ENCODE results near the gene PMP22.
"Not testable (repeated sequence)": the region's sequence is repeated elsewhere in the genome, so short reads cannot be mapped to it uniquely, and the experiment has no call there.

PMP22 gene

GRCh38 chr17:15247891-15248529 lies 17.1 kb downstream of the PMP22 start:
- Mint-ChIP-seq H3K27ac (no peak overlapping the region), H3K36me3 (no peaks in the 10 kb centered on the region), H3K4me3 (no peak overlapping the region)

DNA sequence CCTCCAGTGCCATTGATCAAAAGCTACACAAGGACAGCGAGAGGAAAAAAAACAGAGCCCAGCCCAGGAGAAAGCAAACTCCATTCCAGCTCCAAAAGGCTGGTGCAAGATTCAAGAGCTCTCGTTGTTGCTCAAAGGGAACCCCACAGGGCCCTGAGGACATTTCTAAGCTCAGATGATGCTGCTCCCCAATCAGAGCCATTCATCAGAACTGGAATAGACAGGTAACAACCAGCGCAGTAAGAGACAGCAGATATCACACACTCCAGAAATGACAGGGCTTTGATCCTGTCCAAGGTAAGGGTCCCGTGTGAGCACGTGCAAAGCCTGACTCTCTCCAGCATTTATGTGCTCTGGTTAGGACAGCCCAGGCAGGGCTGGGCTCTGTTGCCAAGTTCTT lies 20.1 kb downstream of the PMP22 start:
- DNase-seq (ENCODE audit: low spot score in 2 of 2) (no peak), ATAC-seq (no peak)
- H3K4me1 Mint-ChIP-seq, result peaks cover 6% of the 10 kb centered on the region
- no peak overlapping the region for H3K27ac Mint-ChIP-seq
- H3K4me3 Mint-ChIP-seq, result no peak overlapping the region
- no peaks in the 10 kb centered on the region for H3K9me3 Mint-ChIP-seq
- H3K36me3 Mint-ChIP-seq, result no peaks in the 10 kb centered on the region

More at GRCh38 chr17:15247891-15248529, 17.1 kb downstream of the PMP22 start:
- Mint-ChIP-seq H3K4me1 (peaks cover 6% of the 10 kb centered on the region), H3K9me3 (no peaks in the 10 kb centered on the region)
- no peak for DNase-seq (ENCODE audit: low spot score in 2 of 2)
- ATAC-seq, result no peak

- Mint-ChIP-seq H3K36me3 (no peaks in the 10 kb centered on the region), H3K4me3 (no peak overlapping the region), H3K9me3 (no peaks in the 10 kb centered on the region)
Observed at GRCh38 chr17:15240644-15241043, 24.5 kb downstream of the PMP22 start.

GRCh38 chr17:15239491-15239890 lies 25.6 kb downstream of the PMP22 start:
- Mint-ChIP-seq H3K4me1 (no peaks in the 10 kb centered on the region), H3K27ac (no peak overlapping the region), H3K4me3 (no peak overlapping the region), H3K9me3 (no peaks in the 10 kb centered on the region), H3K36me3 (no peaks in the 10 kb centered on the region)
- no peak for ATAC-seq
- no peak for DNase-seq (ENCODE audit: low spot score in 2 of 2)

More at GRCh38 chr17:15240644-15241043, 24.5 kb downstream of the PMP22 start:
- Mint-ChIP-seq H3K27ac (no peak overlapping the region), H3K4me1 (no peaks in the 10 kb centered on the region)
- ATAC-seq (no peak), DNase-seq (ENCODE audit: low spot score in 2 of 2) (no peak)

- no peak overlapping the region for H3K27ac Mint-ChIP-seq
- H3K4me3 Mint-ChIP-seq, result no peak overlapping the region
- no peaks in the 10 kb centered on the region for H3K36me3 Mint-ChIP-seq
- ATAC-seq, result no peak
- no peaks in the 10 kb centered on the region for H3K9me3 Mint-ChIP-seq
- no peaks in the 10 kb centered on the region for H3K4me1 Mint-ChIP-seq
- DNase-seq (ENCODE audit: low spot score in 2 of 2), result no peak
Observed at GRCh38 chr17:15238676-15239422, 26.3 kb downstream of the PMP22 start.

DNA sequence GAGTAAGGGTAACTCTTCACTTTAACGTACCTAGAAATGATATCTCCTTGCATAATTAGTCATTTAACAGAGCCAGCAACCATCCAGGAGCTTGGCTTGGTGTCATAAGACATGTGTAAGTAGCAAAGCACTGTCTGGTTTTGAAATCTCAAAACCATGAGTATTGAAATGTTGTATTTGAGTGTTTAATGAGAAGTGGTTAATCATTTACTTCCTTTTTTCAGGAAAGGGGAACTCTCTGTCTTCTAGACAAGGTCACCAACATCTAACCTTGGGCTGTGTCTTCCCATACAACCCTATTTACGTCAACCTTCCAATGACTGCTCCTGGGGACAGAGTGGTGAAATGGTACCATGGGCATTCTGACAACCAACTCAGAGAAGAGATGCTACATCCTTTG lies 27.1 kb downstream of the PMP22 start:
- no peak for DNase-seq (ENCODE audit: low spot score in 2 of 2)
- Mint-ChIP-seq H3K36me3 (no peaks in the 10 kb centered on the region), H3K9me3 (no peaks in the 10 kb centered on the region), H3K27ac (no peak overlapping the region), H3K4me3 (no peak overlapping the region), H3K4me1 (no peaks in the 10 kb centered on the region)
- no peak for ATAC-seq

- Mint-ChIP-seq H3K4me3 (no peak overlapping the region), H3K4me1 (no peaks in the 10 kb centered on the region), H3K27ac (no peak overlapping the region), H3K36me3 (no peaks in the 10 kb centered on the region), H3K9me3 (no peaks in the 10 kb centered on the region)
- no peak for ATAC-seq
- DNase-seq (ENCODE audit: low spot score in 2 of 2), result no peak
Observed at GRCh38 chr17:15237106-15237425, 28.1 kb downstream of the PMP22 start.

DNA sequence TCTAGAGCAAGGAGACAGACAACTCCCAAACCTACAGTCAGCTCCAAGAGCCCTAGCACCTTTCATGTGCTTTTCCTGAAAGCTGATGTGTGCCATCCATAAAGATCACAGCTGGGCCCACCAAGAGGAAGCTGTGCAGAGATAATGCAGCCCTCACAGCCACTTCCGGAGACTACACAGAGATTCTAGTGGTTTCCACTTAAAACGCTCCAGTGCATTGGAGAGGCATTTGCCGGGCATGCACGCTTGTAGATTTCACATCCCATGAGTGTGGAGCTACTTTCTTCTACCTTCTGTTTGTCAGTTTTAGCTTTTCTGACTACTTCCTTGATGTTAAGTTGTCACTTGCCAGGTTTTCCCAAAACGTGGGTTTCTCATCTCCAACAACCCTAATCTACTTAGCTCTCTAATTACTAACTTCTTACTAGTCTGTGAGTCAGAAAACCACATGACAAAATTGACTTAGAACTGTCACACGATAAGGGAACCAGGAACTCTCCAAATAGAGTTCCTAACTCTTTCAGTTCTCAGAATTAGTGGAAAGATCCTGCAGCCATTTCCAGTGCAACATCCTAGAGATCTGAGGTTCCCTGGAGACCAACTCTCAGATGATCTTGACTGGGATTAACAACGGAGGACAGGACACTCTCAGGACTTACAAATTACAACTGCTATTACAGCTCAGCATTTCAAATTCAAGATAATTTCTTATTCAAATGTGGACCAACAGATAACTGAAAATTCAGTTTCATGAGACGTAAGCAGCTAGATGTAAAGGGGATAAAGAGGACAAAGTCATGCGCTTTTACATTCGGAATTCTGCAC lies 28.6 kb downstream of the PMP22 start:
- no peak for DNase-seq (ENCODE audit: low spot score in 2 of 2)

GRCh38 chr17:15233971-15234370 lies 31.2 kb downstream of the PMP22 start:
- no peak overlapping the region for H3K27ac Mint-ChIP-seq
- no peak for DNase-seq (ENCODE audit: low spot score in 2 of 2)
- no peaks in the 10 kb centered on the region for H3K9me3 Mint-ChIP-seq
- no peak for ATAC-seq
- no peaks in the 10 kb centered on the region for H3K4me1 Mint-ChIP-seq
- H3K36me3 Mint-ChIP-seq, result no peaks in the 10 kb centered on the region
- no peak overlapping the region for H3K4me3 Mint-ChIP-seq

More for the DNA sequence above, 28.6 kb downstream of the PMP22 start:
- Mint-ChIP-seq H3K36me3 (no peaks in the 10 kb centered on the region), H3K4me3 (no peak overlapping the region), H3K27ac (no peak overlapping the region), H3K4me1 (no peaks in the 10 kb centered on the region), H3K9me3 (no peaks in the 10 kb centered on the region)
- no peak for ATAC-seq

- no peak overlapping the region for H3K27ac Mint-ChIP-seq
- H3K9me3 Mint-ChIP-seq, result no peaks in the 10 kb centered on the region
- H3K4me3 Mint-ChIP-seq, result no peak overlapping the region
- no peaks in the 10 kb centered on the region for H3K36me3 Mint-ChIP-seq
- peak; percentile 84 for ATAC-seq
- H3K4me1 Mint-ChIP-seq, result no peaks in the 10 kb centered on the region
- no peak for DNase-seq (ENCODE audit: low spot score in 2 of 2)
Observed at GRCh38 chr17:15233022-15233805, 31.9 kb downstream of the PMP22 start.

GRCh38 chr17:15232517-15232915 lies 32.6 kb downstream of the PMP22 start:
- Mint-ChIP-seq H3K36me3 (no peaks in the 10 kb centered on the region), H3K4me3 (no peak overlapping the region), H3K4me1 (no peaks in the 10 kb centered on the region), H3K27ac (no peak overlapping the region), H3K9me3 (no peaks in the 10 kb centered on the region)
- no peak for ATAC-seq
- DNase-seq (ENCODE audit: low spot score in 2 of 2), result no peak

DNA sequence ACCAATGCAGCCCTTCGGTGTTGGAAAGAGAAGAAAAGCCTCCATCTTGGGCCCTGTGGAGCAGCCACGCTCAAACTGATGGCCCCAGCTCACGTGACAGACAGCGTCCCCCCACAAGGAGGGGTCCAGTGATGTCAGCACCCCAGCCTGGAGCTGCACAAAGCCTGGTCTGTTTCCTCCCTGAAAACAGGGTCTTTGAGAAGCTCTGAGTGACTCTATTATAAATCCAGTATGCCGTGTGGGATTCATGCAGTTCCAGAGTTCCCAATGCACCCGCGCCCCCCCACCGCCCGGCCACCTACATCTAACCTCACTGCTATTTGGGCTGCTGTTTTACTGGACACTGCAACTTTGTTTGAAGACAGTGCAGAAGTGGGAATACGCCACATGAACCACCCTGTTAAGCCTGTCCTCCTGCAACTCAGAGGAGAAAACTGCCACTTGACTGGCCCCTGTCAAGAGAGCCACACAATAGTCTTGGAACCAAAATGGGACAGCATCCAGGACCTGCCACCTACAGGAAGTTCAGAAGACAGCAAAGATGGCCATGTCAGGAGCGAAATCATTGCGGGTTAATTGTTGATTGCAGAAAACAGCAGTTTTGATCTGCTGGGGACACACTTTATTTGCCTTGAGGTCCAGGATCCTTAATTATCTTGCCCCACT lies 33.1 kb downstream of the PMP22 start:
- Mint-ChIP-seq H3K9me3 (no peaks in the 10 kb centered on the region), H3K27ac (no peak overlapping the region), H3K4me1 (no peaks in the 10 kb centered on the region), H3K36me3 (no peaks in the 10 kb centered on the region), H3K4me3 (no peak overlapping the region)
- ATAC-seq (no peak), DNase-seq (ENCODE audit: low spot score in 2 of 2) (no peak)

GRCh38 chr17:15230866-15231265 lies 34.3 kb downstream of the PMP22 start:
- no peak overlapping the region for H3K27ac Mint-ChIP-seq
- H3K4me1 Mint-ChIP-seq, result no peaks in the 10 kb centered on the region
- H3K36me3 Mint-ChIP-seq, result no peaks in the 10 kb centered on the region
- no peak overlapping the region for H3K4me3 Mint-ChIP-seq
- ATAC-seq (no peak), DNase-seq (ENCODE audit: low spot score in 2 of 2) (no peak)
- no peaks in the 10 kb centered on the region for H3K9me3 Mint-ChIP-seq

- H3K4me3 Mint-ChIP-seq; H3K36me3 Mint-ChIP-seq; H3K9me3 Mint-ChIP-seq; H3K27ac Mint-ChIP-seq; H3K4me1 Mint-ChIP-seq; ATAC-seq; DNase-seq (ENCODE audit: low spot score in 2 of 2): not testable (repeated sequence)
Observed at GRCh38 chr17:15221827-15222226, 43.3 kb downstream of the PMP22 start.

GRCh38 chr17:15220785-15221184 lies 44.3 kb downstream of the PMP22 start:
- ATAC-seq, result no peak
- no peaks in the 10 kb centered on the region for H3K9me3 Mint-ChIP-seq
- no peaks in the 10 kb centered on the region for H3K36me3 Mint-ChIP-seq
- H3K4me1 Mint-ChIP-seq, result no peaks in the 10 kb centered on the region
- no peak overlapping the region for H3K4me3 Mint-ChIP-seq
- H3K27ac Mint-ChIP-seq, result no peak overlapping the region
- DNase-seq (ENCODE audit: low spot score in 2 of 2), result no peak
